ENCODE results near the gene AIMP1.
"Not testable (repeated sequence)": the region's sequence is repeated elsewhere in the genome, so short reads cannot be mapped to it uniquely, and the experiment has no call there.

Gene AIMP1

GRCh38 chr4:106355193-106355592, 38.8 kb downstream of the AIMP1 start:
- DNase-seq = no peak

DNA sequence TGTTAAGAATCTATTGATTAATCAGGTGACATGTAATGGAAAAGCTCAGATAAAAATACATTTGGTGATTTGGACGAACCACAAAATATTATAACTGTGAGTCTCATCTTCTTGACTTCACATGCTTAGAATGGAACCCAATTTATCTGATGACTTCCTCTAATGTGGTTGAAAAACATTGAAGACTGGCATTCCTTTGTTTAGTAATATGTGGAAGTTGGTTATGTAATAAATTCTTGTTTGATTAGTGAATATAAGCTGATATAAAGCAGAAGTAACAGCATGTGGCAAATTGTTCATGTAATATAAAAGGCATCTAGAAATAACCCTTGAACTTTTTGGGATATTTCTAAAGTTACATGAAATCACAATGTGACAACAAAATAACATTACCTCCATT, 42.5 kb downstream of the AIMP1 start:
- DNase-seq = no peak

- no peak for DNase-seq
These were observed 45.9 kb downstream of the AIMP1 start for GRCh38 chr4:106362086-106362825.

DNA sequence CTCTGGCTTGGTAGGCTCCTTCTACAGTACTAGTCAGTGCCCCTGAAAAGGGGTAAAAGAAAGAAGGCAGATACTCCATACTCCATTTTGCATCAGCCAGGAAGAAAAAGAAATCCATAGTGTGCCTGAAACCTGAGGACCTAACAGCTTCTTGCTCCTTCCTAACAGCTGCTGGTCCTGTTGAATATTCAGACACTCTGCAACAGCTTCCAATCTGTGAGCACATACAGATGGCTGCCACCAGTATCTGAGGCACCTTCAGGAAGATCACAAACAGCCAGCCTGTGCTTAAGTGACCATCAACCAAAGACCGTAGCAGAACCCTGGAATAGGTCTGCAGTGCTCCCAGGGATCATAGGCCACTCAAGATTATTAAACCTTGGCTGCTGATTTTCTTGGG, 47.9 kb downstream of the AIMP1 start:
- DNase-seq = no peak

DNA sequence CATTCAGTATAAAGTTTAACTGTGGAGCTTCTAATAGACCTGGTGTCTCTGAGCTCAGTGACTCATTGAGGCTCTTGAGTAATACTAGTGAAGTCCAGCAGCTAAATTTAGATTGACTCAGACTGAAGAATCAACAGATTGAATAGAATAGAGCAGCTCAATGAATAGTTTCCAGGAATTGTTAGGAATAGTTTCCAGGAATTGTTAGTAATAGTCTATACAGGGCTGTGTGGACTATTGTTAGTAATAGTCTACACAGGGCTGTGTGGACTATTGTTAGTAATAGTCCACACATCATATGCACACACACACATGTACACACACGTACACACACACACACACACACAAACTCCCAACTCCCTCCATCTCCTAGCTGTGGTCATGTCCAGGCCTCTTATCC, 49.3 kb downstream of the AIMP1 start:
- DNase-seq = no peak

GRCh38 chr4:106366026-106366425, 49.7 kb downstream of the AIMP1 start:
- no peak for DNase-seq

- DNase-seq = no peak
These were observed 50.7 kb downstream of the AIMP1 start for GRCh38 chr4:106367072-106367471.

DNA sequence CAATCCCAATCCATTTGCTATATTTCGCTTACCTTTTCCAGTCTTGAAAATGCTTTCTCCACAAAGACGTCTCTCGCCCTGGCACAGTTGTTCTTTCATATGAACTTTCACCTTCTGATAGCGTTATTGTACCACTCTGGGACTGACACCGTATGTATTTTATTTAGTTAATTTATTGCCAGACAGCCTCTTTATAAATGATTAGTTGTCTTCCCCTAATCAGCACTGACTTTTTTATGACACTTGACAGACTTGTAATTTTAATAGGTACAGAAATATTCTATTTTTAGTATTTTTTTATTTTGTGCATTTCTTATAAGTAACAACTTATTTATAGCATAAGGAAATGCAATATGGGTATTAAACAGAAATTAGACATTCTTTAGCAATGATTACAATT, 52.3 kb downstream of the AIMP1 start, which contains the start of gene GIMD1:
Gene GIMD1, minus strand, starts transcription at position 101 of the 400 bp plus-strand sequence. CDS start 1,343 bp downstream, outside the sequence.
- no peak for DNase-seq

- DNase-seq = peak; percentile 0
These were observed 53.2 kb downstream of the AIMP1 start for GRCh38 chr4:106369456-106370060.

- DNase-seq = no peak
These were observed 53.9 kb downstream of the AIMP1 start for GRCh38 chr4:106370214-106370613.

- no peak for DNase-seq
These were observed 54.8 kb downstream of the AIMP1 start for GRCh38 chr4:106371161-106371560.

DNA sequence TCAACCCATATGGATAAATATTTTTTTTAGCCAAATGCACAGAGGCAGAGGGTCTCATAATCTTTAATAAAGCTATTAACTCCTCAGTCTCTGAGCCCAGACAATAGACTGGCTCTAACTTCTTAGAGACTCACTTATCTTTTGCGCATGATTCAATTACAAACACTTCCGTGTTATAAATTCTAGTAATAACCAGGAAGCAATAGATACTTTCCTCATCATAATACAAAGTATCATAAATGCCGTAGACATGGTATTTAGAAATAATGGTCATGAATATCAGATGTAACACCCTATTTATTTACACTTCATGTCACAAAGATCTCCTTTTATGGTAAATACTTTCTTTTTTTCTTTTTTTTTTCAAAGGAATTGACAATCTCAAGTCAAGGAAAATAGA, 56.7 kb downstream of the AIMP1 start:
- DNase-seq = no peak

- no peak for DNase-seq
These were observed 63.8 kb downstream of the AIMP1 start for GRCh38 chr4:106380179-106380578.

DNA sequence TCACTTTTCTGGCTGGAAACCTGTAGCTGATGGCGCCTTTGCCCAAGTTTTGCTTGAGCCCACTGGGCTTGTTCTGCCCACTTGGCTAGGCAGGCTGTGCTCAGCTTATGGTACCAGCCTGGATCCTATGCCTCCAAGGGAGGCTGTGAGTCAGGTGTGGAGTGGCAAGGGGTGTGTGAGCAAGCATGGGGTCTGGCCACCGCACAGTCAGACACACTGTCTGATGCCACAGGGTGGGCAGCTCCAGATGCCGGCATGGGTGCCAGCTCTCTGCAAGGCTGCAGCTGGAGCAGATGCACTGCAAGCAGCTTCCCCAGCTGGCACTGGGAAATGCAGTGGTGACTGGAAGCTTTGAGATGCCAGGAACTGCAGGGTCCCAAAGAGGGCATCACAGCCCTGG, 68.5 kb downstream of the AIMP1 start:
- DNase-seq = no peak

- no peak for DNase-seq
These were observed 69.6 kb downstream of the AIMP1 start for GRCh38 chr4:106385853-106386393.

DNA sequence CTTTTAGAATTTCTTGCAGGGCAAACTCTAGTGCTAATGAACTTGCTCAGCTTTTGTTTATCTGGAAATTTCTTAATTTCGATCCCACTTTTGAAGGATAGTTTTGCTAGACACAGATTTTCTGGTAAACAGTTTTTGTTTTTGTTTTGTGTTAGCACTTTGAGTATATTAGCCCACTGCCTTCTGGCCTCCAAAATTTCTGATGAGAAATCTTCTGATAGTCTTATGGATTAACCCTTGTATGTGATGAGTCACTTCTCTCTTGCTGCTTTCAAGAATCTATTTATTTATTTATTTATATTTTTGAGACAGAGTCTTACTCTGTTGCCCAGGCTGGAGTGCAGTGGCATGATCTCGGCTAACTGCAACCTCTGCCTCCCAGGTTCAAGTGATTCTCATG, 79.2 kb downstream of the AIMP1 start:
- no peak for DNase-seq

- DNase-seq = not testable (repeated sequence)
These were observed 82.5 kb downstream of the AIMP1 start for GRCh38 chr4:106398898-106399297.

Data from NCI-H345 (cell line).